ENCODE results near the gene FAM181A. TPM values are rescaled to one million over a fixed set of nuclear protein-coding genes. Genes with fewer than 3 reads are reported as not detected.

Gene FAM181A
- total RNA-seq (ENCODE audit: unreplicated experiment): not detected
- long read RNA-seq: 0 reads

DNA sequence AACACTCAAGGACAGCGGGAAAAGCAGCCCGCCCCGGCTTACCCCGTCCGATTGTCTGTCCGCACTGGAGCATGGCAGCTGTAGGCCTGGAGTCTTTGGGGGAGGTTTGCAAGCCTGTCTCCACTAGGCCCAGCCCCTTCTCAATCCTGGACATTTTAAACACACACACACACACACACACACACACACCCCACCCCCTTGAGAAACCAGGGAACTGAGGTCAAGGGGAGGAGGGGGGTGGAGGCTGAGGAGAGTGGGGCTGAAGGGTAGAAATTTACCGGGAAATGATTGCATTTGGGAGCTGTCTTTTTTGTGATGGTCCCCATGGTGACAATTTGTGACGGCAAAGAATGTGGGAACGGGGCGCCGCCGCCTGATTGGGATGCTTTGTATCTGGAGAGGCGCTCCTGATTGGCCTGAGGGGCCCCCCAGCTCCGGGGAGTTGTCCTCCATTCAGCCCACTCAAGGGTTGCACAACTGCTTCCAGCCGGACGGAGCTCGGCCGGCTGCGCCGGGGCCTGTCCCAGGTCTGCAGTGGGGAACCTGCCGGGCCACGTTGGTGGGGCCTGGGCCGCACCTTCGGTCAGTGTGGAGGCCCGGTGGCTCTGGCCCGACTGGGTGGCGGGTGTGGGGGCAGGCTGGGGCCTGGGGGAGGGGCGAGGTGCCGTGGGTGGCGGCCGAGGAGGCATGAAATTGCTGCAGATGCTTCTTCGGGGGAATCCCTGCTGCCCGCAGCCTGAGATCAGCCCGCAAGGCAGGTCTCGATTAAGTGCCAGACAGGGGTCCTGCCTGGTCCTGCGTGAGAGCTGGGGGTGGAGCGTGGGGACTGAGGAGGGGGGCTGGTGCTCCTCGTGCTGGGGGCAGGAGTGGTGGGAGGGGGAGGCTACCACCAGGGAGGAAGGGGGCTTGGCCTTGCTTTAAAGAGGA, at the start of gene FAM181A:
Gene FAM181A (plus strand): TSS at position 472 of the 927 bp plus-strand sequence. CDS start 942 bp downstream, outside the sequence.
- TF ChIP-seq, protein P1, sequence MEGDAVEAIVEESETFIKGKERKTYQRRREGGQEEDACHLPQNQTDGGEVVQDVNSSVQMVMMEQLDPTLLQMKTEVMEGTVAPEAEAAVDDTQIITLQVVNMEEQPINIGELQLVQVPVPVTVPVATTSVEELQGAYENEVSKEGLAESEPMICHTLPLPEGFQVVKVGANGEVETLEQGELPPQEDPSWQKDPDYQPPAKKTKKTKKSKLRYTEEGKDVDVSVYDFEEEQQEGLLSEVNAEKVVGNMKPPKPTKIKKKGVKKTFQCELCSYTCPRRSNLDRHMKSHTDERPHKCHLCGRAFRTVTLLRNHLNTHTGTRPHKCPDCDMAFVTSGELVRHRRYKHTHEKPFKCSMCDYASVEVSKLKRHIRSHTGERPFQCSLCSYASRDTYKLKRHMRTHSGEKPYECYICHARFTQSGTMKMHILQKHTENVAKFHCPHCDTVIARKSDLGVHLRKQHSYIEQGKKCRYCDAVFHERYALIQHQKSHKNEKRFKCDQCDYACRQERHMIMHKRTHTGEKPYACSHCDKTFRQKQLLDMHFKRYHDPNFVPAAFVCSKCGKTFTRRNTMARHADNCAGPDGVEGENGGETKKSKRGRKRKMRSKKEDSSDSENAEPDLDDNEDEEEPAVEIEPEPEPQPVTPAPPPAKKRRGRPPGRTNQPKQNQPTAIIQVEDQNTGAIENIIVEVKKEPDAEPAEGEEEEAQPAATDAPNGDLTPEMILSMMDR (IDR thresholded peaks at IDR 0.05; ENCODE audit: partially characterized antibody, unreplicated experiment): no peak
- H3K27ac Mint-ChIP-seq (ENCODE audit: unreplicated experiment): no peak within 1 kb of the TSS
- H3K4me1 Mint-ChIP-seq (ENCODE audit: low read depth, unreplicated experiment): peaks cover 4% of the 10 kb centered on the region
- H3K27me3 Mint-ChIP-seq (ENCODE audit: unreplicated experiment): peaks cover 5% of the 10 kb centered on the region
- H3K4me3 Mint-ChIP-seq (ENCODE audit: unreplicated experiment): no peak within 1 kb of the TSS
- peak; percentile 37 for DNase-seq
- H3K36me3 Mint-ChIP-seq (ENCODE audit: unreplicated experiment): no peaks in the 10 kb centered on the region
- peaks cover 3% of the 10 kb centered on the region for H3K9me3 Mint-ChIP-seq (ENCODE audit: unreplicated experiment)

DNA sequence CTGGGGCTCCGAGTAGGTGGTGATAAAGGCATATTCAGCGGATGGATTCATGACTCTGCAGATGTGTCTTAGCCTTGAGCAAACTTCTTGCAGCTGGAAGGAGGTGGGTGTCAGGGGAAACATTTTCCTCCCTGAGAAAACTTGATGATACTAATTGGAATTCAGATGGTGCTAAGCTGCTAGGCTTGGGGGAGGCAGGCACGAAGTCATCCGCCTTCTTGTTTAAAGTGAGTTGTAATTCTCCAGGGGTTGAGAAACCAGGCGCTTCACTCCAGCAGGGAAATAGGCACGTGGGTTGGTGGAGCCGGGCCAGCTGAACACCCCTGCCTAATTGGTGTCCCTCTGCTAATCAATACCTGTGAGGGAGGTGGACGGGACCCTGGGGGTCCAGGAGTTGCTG, 48.9 kb upstream of the FAM181A start:
- DNase-seq: no peak
- no peak overlapping the region for H3K4me3 Mint-ChIP-seq (ENCODE audit: unreplicated experiment)
- TF ChIP-seq, protein P1 (IDR thresholded peaks at IDR 0.05; ENCODE audit: partially characterized antibody, unreplicated experiment): no peak
- peaks cover 10% of the 10 kb centered on the region for H3K9me3 Mint-ChIP-seq (ENCODE audit: unreplicated experiment)
- peaks cover 2% of the 10 kb centered on the region for H3K4me1 Mint-ChIP-seq (ENCODE audit: low read depth, unreplicated experiment)
- no peak overlapping the region for H3K27ac Mint-ChIP-seq (ENCODE audit: unreplicated experiment)
- peaks cover 7% of the 10 kb centered on the region for H3K27me3 Mint-ChIP-seq (ENCODE audit: unreplicated experiment)
- peaks cover 24% of the 10 kb centered on the region for H3K36me3 Mint-ChIP-seq (ENCODE audit: unreplicated experiment)

DNA sequence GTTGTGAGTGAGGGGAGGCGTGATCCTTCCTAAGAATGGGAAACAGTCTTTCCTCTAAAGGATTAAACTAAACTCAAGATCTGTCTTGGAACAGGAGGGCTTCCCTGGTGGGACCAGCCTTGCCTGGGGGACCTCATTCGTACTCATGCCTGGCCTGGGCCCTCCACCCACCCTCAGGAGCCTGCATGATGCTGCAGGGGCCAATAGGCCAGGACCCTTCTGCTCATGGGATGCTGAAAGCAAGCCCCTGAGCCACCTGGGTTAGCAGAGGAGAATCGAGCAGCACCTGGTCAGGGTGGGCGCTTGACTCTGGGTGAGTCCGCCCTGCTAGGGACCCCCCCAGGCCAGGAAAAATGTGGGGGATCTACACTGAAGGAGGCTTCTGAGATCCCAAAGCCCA, 48.3 kb upstream of the FAM181A start:
- TF ChIP-seq, protein P1 (IDR thresholded peaks at IDR 0.05; ENCODE audit: partially characterized antibody, unreplicated experiment): no peak
- Mint-ChIP-seq H3K27ac (ENCODE audit: unreplicated experiment) (no peak overlapping the region), H3K4me3 (ENCODE audit: unreplicated experiment) (no peak overlapping the region), H3K36me3 (ENCODE audit: unreplicated experiment) (peaks cover 17% of the 10 kb centered on the region), H3K4me1 (ENCODE audit: low read depth, unreplicated experiment) (peaks cover 2% of the 10 kb centered on the region), H3K9me3 (ENCODE audit: unreplicated experiment) (peaks cover 10% of the 10 kb centered on the region), H3K27me3 (ENCODE audit: unreplicated experiment) (peaks cover 7% of the 10 kb centered on the region)
- no peak for DNase-seq

DNA sequence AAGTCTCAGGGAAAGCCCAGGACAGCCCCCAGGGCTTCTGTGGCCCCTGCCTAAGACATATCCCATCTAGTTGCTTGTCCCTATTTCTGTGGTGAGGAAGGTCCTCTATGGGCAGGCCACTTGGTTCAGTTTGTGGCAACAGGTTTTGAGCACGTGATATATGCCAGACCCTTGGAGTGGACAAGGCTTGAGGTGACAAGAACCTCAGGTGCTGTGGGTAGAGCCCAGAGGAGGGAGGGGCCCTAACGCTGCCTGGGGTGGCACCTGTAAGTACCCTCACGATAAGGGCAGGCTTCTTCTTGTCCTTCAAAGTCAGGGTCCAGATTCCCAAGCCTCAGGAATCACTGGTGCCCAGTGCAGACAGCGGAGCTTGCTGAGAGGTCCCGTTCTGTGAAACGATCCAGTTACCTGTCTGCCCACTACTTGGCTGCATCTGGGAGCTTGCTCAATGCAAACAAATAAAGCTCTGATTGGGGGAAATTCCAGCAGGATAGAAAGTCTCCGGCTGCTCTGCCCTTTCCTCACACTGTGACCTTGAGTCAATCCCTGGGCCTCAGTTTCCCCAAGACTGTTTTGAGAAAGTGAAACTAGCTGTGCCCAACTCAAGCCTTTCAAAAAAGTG, 47.7 kb upstream of the FAM181A start:
- Mint-ChIP-seq H3K27ac (ENCODE audit: unreplicated experiment) (no peak overlapping the region), H3K27me3 (ENCODE audit: unreplicated experiment) (peaks cover 7% of the 10 kb centered on the region), H3K4me1 (ENCODE audit: low read depth, unreplicated experiment) (peaks cover 2% of the 10 kb centered on the region), H3K4me3 (ENCODE audit: unreplicated experiment) (no peak overlapping the region), H3K36me3 (ENCODE audit: unreplicated experiment) (peaks cover 12% of the 10 kb centered on the region), H3K9me3 (ENCODE audit: unreplicated experiment) (peaks cover 6% of the 10 kb centered on the region)
- TF ChIP-seq, protein P1 (IDR thresholded peaks at IDR 0.05; ENCODE audit: partially characterized antibody, unreplicated experiment): no peak
- DNase-seq: no peak

Data from glutamatergic neuron (in vitro differentiated cells).